OCI-M2 (cell line): Measurements from ENCODE around the gene SLC23A2.
"Not testable (repeated sequence)": the region's sequence is repeated elsewhere in the genome, so short reads cannot be mapped to it uniquely, and the experiment has no call there.

Experiments
- DNase-seq: peaks from one replicate; lab custom pipeline; 2025; ENCODE audit not compliant: unreplicated experiment; lab: John Stamatoyannopoulos, UW

Gene SLC23A2

DNA sequence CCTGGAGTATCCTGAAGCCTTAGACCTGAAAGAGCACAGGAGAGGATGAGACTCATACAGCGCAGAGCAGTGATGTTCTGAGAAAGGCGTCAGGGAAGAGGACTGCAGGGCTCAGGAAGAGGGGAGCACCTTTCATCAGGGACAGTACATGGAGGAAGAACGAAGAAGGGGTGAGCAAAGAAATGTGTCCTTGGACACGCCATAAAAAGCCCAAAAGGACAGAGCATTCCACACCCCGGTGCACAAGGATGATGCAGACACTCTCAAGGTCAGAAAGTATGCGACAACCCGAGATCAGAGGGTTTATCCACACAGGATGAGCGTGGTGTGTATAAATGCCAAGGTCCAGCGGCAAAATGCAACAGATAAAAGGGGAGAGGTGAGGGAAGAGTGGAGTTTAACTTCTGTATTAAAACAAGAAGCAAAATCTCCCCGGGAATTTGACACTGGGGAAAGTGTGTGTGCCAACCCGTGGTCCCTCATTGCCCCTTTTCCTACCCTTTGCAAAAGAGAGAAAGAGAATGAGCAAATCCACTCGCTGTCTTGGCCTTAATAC lies 64.4 kb downstream of the SLC23A2 start:
- no peak for DNase-seq

DNA sequence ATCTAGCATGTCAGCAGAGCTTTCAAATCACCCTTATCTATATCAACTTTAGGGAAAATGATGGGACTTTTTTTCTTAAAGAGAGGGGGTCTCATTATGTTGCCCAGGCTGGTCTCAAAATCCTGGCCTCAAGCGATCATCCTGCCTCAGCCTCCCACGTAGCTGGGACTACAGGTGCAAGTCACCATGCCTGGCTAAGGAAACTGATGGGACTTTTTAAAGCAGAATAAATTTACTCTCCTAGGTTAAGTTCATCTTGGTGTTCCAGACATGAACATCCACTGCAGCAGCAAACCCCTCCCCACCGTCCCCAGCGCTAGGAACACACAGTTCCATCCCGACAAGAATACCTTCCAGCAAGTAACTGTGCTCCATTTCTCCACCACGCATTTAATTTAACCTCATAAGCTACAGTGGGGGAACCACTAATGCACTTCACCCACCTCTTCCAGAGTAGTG lies 64.9 kb downstream of the SLC23A2 start:
- no peak for DNase-seq

DNA sequence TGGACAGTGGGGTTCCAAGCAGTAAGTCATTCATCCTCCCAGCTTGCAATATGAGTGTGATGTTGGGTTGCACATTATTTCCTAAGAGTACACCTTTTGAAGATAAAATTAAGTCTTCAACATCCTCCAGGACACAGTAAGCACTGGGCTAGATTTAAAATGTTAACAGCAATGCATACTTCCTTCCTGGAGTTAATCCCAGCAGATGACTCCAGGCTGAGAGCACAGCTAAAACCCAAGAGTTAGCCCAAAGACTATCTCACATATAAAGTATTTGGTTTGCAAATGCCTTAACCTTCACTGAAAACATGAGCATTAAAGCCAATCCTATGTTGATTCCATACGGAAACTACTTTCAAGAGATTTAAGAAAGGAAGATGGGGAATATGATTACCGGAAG lies 69.2 kb downstream of the SLC23A2 start:
- no peak for DNase-seq

DNA sequence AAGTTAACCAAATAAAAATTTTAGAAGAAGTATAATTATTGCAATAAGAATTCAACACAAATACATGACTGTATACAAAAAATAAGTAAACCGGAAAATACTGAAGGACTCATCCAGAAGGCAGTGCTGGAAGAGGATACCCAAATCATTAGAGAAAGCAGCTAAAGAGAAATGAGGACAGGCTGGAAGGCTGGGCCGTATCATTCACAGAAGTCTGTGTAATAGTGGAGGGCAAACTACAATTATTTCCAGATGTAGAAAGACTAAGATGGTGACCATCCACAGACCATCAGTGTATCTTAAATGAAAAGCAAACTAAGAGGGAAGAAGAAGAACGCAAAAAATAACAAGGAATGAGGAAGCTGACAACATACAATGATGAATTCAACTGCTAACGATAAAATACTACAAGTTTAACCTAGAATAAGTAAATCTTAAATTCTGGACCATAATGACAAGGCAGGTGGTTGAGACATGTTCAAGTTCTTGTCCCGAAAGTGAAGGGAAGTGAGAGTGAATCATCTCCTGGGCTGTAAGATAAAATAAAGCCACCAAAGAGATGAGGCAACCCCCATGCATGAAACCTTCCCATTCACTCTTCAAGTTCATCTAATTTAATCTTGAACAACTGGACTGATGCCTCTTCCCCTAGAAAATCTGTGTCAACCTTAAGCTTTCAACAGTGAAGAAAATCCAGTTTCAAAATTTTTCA lies 71.5 kb downstream of the SLC23A2 start:
- no peak for DNase-seq

DNA sequence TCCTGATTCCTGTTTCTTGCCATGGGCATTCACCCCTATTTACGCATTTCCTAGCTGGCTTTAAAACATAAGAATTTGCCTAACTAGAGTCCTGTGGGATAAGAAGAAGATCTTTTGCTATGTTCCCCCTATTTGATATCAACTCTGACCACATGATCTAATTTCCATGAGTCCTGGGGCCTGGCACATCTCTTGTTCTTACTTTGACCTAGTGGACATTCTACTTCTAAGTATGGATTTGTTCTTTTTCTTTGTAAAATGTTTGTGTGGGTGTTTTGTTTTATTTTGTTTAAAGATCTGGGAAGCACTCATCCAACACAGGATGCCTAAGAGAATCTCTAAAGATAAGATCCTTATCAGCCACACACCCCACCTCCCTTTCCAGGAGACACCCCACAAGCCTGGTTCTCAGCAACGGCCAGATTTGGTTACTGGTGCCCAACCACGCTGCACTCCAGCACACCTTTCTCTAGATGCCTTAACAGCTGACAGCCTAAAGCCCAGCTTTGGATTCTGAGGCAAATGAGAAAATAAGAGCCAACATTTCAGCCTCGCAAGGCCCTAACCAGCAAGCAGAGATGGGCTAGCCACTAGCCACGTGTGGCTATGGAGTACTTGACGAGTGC lies 74.7 kb downstream of the SLC23A2 start:
- no peak for DNase-seq

DNA sequence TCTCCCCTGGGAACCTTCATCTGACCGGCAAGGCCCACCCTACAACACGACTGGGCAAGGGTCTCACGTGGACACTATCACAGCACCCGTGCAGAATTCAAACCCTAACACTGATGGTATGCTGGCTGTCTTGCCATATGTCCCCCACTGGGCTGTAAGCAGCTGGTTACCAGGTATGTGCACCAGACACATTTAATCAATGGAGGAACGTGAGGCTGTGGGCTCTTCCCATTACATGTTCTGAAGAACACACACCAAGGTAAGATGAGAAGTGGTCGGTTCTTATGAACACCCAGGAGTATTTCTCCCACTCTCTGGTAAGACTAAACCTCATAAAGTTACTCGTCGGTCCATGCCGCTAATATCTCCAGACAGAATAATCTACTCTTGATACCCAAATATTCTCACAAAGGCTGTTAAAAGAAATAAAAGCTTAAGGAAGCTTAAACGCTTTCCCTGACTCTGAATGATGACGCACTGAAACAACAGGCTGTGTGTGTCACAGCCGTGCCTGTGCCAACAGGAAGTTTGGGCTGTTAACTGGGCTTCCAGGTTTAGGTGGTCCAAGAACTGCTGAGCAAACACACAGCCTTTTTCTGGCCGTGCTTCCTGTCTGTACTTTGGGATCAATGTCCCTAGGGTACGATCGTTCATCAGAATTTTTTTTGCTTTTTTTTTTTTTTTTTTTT lies 75.3 kb downstream of the SLC23A2 start:
- no peak for DNase-seq

DNA sequence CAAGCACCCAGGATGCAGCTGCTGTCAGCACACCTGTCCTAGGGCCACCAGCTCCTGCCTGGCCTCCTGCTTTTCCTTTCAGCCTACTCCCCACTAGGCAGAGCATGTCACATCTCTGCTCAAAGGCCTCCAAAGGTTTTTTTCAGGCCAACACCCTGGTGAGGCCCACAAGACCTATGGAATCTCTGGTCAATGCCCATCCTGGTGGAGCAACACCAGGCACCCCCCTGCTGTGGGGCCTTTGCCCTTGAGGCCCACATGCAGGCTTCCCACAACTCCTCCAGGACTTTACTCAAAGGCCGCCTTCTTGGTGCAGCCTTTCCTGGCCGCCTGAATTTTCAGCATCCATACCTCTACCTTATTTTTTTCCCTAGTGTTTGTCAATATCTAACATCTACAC lies 76.9 kb downstream of the SLC23A2 start:
- DNase-seq = no peak

DNA sequence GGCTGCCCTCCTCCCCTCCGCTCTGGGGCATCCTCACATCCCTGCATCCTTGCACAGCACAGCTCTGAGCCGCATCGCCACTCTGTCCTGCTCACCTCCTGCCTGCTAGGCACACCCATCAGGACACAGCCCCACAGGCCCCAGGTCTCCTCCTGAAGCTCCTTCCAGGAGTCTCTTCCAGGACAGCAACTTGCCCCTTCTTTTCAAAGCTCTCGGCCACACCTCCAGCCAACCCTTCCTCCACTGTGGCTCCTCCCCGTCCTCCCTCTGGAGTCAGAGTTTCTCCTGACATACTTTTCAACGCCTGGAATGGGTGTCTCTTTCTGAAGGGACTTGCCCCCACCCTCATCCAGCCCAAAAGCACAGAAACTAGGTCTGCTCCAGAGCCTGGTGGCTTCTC lies 77.3 kb downstream of the SLC23A2 start:
- DNase-seq = no peak

DNA sequence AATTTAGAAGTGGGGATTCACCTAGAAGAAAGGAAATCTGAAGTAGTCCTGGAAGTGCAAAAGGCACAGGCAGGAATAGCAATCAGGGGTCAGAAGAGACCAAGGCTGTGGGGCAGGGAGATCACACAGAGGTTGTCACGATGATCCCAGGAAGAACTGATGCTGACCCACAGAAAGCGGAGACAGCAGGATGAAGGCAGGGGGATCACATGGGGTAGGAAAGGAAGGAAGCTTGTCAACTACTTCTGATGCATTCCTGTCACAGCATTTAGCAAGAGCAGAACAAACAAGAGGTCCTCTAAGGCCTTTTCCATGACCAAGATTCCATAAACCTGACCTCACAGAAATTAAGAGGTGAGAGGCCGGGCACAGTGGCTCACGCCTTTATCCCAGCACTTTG lies 79.1 kb downstream of the SLC23A2 start:
- DNase-seq = no peak

DNA sequence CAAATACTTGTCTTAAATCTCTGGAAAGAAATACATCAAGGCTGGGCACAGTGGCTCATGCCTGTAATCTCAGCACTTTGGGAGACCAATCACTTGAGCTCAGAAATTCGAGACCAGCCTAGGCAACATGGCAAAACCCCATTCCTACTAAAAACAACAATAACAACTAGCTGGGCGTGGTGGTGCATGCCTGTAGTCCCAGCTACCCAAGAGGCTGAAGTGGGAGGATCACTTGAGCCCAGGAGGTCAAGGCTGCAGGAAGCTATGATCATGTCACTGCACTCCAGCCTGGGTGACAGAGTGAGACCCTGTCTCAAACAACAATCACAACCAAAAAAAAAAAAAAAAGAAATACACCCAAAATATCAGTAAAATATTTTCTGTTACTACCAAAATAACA lies 80.0 kb downstream of the SLC23A2 start:
- DNase-seq = not testable (repeated sequence)

DNA sequence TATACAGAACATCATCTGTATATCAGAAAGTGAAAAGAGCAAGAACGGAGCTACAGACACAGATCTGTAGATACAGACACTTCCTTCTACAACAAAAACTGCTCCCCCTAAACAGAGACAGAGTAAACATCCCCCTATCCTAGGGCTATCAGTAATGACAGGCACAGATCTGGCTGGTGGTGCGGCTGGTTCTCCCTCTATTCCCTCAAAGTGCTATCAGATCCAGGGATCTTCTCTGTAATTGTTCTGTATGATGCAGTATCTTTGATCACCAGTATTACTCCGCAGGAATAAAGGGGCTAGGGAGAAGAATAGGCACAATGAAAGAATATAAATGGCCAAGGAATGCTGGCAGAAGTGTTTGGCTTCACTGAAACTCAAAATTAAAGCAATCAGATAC lies 80.7 kb downstream of the SLC23A2 start:
- no peak for DNase-seq

DNA sequence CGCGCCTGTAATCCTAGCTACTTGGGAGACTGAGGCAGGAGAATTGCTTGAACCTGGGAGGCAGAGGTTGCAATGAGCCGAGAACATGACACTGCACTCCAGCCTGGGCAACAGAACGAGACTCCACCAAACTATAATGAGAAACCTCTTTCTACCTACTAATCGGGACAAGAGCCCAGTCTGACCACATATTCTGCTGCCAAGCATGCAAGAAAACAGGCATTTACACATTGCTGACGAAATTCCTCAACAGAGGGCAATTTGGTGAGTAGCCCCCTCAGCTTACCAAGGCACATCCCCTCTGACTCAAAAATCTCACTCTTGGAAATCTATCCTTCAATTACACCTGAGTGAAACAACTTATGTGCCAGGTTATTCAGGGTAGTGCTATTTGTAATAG lies 81.2 kb downstream of the SLC23A2 start:
- no peak for DNase-seq

DNA sequence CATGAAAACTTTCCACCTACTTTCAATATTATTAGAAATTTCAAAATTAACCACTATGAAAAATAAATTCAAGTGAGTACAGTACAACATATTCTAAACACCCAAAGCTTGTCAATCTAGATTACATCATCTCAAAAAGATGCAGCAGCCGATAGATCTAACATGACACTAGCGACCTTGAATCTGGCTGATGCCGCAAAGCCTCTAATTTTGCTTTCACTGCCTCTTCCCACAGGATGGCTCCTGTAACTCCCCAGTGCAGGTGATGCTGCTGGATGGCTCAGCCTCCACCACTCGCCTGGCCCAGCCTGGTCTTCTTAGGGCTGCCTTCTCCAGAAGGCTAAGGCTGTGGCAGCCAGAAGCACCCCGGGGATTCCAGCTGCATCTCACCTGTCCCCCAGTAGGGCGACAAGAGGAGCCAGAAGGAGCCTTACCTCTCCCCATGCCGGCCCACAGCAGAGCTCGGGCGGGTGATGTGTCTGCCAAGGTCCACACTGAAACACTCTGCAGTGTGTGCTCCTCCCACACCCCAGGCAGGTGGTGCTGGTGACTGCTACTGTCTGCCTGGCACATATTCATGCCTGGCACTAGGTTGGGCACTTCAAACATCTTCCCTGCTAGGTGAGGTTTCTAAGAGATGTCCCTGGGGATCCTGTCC lies 82.1 kb downstream of the SLC23A2 start:
- no peak for DNase-seq

DNA sequence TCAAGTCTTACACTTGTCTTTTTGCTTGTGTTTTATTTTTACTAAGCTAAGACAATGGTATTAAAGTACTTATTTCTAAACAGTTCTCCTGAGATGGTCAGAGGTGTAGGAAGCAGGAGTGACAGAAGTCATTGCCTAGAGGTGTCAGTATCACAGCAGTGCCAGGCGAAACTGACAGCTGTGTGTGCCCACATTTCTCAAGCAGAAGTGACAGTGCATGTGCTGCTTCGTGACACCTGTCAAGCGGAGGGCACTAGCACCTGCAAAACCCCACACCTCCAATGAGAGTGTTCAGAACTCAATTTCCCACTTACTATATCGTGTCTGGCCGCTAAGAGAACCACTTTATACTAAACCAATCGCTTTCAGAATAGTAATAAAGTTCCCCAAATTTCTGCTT lies 82.8 kb downstream of the SLC23A2 start:
- DNase-seq = no peak

DNA sequence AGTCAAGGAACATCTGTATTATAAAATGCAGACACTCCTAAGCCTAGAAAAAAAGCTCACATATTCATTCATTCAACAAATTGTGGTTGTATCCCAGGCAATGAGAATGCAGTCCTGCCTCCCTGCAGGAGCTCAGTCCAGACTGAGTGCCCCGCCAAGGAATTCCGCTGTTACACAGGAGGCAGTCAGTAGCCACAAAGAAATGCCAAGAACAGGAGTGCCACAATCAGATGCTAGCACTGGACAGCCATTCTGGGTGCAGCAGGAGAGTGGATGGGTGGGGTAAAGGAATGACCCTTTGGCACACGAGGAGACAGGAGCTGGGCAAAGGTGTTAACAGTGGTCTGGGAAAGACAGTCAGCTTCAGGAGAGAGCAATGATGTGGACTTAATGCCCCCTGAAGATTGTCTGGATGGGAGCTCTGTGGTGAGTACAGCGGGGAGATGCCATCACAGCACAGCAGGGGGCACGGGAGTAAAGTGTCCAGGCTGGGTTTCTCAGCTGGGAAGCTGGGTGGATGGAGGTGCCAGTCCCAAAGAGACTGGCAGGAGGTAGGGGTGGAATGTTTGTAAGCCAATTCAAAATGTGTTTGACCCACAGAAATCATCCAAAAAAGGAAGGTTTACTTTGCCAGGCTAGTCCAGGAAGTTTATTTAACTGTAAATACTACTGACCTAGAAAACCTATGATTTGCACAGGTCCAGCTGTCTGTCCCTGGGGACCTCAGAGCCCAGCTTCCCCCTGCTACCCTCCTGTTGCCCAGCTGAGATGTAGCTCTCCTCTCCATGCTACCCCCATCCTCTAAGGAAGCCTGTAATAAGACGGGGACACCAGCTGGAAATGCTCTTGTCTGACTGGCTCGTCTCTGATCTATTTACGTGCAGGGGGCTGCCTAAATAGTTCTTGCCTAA lies 84.1 kb downstream of the SLC23A2 start:
- DNase-seq = no peak

DNA sequence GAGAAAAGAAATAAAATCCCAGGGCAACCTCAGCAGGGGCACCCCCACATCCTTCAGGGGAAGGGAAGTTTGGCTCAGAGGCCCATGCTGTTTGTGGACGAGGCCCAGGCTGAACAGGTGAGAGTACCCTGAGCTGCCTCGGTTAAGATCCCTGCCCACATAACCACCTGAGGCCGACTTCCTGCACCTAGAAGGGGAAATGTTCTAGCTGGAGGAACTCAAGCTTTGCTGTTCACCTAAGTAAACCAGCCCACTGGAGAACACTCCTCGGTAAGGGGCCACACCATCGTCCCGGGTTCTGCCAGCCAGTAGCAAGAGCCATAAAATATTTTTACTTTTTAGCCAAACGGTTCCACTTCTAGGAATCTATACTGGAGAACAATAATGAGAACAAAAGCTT lies 88.2 kb downstream of the SLC23A2 start:
- no peak for DNase-seq

DNA sequence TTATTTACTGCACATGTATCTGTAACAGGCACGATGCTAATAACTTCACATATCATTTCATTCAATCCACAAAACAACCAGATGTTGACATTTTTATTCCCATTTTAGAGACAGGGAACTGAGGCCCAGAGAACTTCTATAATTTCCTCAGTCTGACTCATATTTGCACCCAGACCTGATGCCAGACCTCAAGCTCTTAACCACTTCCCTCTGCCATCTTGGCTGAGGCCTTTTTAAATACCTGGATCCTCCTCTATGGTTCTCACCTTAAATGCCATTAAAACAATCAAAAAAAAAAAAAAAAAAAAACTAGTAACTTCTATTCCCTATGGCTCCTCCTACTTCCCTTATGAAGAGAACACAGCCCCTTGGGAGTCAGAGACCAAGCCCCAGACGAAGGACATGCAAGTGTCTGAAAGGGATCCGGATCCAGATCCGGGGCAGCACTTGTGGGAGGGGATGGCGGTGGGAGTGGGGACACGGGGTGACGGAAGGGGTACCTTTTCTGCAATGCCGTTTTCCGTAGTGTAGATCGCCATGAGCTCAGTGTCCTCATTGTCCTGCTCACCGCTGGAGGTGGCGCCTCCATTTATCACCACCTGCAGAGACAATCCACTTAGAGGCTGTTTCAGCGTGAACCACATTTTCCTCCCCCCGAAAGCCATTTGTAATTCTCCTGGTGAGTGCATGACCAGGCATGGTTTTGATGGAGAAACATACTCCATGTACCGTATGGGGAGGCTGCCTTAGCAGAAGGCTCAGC lies 88.7 kb downstream of the SLC23A2 start:
- DNase-seq = no peak

DNA sequence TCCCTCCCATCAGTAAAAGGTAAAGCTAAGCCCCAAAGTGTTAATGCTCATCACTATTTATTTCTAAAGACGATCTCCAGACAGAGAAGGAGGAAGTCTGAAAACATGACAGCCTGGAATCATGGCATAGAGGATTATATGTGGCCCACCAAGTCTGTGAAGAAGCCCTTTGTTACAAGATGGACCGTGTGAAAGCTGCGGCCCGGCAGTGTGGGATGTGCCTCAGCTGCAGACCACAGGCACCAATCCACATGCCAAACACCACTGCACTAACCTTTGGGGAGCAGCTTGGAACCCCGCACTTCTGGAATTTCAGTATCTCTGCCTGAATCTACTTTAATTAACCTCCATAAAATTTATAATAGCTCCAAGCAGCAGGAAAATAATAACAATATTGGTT lies 90.4 kb downstream of the SLC23A2 start:
- no peak for DNase-seq

DNA sequence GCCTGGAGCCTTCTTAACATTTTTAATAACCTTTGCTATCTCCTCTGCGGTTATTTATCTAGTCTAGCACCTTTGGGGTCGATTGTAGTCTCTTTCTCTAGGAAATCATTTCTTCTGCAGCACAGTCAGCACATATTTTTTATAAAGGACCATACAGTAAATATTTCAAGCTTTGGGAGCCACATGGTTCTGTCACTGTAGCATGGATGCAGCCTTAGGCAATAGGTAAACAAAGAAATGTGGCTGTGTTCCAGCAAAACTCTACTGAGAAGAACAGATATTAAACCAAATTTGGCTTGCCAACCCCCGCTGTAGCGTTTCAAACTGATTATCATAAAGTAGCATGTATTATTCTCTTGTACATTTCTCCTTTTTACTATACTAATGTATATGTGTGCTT lies 95.7 kb downstream of the SLC23A2 start:
- no peak for DNase-seq

DNA sequence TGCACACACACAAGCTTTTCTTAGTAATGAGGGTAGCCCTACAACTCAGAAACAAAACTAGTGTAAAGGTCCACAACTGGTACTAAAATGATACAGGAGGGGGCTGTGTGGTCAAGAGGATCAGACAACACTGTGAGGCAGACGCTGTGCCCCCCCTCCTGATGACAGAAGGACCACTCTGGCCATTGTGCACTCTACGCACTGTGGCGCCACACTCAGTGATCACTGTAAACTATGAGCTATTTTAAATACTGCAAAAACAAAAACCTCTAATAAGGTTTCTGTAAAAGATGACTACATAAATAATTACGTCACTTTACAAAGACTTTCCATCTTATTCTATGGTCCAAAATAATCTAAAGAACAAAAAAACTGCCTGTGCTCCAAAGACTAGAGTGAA lies 96.1 kb downstream of the SLC23A2 start:
- DNase-seq = no peak
